RPMI7951 (cell line): ENCODE measurements around the gene CNIH4. TPM values are rescaled to one million over a fixed set of nuclear protein-coding genes. Genes with fewer than 3 reads are reported as not detected.
"Not testable (repeated sequence)": the region's sequence is repeated elsewhere in the genome, so short reads cannot be mapped to it uniquely, and the experiment has no call there.

Source experiments
- DNase-seq: peaks from one replicate; pipeline ENCODE4 v3.0.0-alpha.2; 2012; ENCODE audit warnings: low read depth
- total RNA-seq: library from RNA; depleted of rRNA; stranded (reverse); fragments of >200 nt; shearing (Covaris generic); gene quantifications from 2 replicates; pipeline ENCODE4 v1.2.3, GENCODE V29; 2014; rRNA removed

The CNIH4 gene
- 97.3 and 115 TPM in 2 replicates for total RNA-seq

DNA sequence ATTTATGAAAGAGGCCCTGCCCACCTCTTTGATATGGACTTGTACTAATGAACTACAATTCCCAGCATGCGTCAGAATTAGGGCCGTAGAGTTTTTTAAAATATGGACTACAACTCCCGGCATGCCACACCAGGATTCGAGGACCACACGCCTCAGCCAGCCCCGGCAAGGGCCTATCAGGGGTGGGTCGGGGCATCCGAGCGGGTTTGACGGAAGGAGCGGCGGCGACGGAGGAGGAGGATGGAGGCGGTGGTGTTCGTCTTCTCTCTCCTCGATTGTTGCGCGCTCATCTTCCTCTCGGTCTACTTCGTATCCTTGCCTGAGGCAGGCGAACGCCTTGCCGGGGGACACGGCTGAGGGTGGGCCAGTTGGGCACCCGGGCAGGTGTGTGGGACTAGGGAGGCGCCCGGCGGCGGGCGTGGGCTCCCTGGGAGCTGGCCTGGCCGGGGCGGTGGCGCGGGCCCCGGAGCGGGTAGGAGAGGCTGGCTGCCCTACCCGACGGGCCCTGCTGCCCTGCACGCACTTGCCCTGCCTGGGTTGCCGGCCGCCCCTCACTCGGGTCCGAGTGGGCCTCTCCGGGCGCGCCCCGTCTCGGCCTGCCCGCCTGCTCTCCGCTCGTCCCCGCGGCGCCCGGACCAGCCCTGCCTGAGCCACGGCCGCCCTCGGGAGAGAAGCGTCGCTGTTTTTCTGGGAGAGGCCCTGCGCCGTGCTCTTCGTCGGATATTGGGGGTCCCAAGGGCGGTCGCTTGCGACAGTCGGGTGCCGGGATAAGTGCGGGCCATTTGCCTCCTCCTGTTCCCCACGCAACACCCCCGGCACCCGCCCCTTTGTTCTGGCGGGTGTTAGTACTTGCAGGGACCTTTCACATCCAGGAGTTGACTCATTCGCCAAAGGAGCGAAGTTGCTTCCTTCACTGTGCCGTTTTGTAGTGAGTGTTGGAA is at the start of gene CNIH4:
TSS of gene CNIH4 (plus strand) at position 195 of the 941 bp plus-strand sequence. CDS start at position 241, 46 bp downstream.
- peak; percentile 94 for DNase-seq

GRCh38 chr1:224308064-224308463 is 48.6 kb upstream of the CNIH4 start:
- DNase-seq, result no peak

DNA sequence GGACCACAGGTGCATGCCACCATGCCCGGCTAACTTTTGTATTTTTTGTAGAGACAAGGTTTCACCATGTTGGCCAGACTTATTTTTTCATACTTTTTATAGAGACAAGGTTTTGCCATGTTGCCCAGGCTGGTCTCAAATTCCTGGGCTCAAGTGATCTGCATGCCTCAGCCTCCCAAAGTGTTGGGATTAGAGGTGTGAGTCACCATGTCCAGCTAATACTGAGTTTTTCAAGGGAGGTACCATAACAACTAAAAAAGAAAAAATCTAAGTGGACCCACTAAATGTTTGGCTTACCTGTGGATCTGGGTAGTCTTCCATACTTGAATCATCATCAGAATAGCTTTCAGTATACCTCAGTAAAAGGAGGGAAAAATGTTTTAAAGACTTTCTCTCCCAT is 45.2 kb upstream of the CNIH4 start:
- DNase-seq, result not testable (repeated sequence)

DNA sequence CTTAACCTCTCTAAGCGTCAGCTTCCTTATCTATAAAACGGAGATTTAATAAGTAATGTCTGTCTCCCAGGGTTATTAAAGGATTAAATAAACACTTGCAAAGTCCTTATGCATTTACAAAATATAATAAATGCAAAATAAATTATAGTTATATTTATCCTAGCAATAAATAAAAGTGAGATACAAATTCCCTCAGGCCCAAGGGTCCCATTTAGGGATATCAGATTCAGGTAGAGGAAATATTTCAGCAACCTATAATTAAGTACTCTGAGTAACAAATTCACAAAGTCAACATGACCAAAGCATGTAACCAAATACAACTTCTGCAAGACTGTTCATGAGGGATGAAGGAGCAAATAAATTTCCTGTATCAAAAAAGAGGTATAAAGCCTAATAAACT is 44.7 kb upstream of the CNIH4 start:
- DNase-seq, result no peak

GRCh38 chr1:224317383-224318045 is 39.2 kb upstream of the CNIH4 start:
- DNase-seq, result no peak

GRCh38 chr1:224321706-224322105 is 35.0 kb upstream of the CNIH4 start:
- DNase-seq, result no peak

DNA sequence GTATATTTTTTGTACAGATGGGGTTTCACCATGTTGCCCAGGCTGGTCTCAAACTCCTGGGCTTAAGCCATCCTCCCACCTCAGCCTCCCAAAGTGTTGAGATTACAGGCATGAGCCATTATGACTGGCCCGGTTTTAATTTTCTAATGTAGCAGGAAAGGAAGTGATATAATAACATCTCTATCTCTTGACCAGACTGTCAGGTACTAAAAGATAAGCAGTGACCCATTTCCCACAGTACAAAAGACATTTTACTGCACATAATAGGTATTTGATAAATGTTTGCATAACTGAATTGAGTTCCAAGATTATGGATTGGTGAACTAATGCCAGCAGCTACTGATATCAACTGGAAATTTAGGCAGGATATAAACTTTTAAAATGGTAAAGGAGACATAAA is 30.7 kb upstream of the CNIH4 start:
- no peak for DNase-seq

DNA sequence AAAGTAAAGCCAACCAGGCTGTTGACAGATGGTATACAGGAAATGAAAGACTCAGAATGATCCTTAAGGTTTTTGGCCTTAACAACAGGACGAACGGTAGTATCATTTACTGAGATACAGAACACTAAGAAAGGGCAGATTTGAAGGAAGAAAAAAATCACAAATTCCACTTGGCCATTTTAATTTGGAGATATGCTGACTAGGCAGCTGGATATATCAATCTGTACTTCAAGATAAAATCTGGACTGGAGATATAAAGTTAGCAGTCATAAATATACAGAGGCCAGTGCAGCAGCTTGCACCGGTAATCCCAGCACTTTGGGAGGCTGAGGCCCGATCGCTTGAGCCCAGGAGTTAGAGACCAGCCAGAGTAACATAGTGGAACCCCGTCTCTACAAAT is 28.0 kb upstream of the CNIH4 start:
- no peak for DNase-seq

- no peak for DNase-seq
These were observed 27.2 kb upstream of the CNIH4 start for GRCh38 chr1:224329484-224329841.

GRCh38 chr1:224329842-224330753 is 26.6 kb upstream of the CNIH4 start, which contains the start of gene NVL:
NVL (minus strand) TSS chr1:224330172; CDS start chr1:224330127, 45 bp downstream.
- peak; percentile 89 for DNase-seq

DNA sequence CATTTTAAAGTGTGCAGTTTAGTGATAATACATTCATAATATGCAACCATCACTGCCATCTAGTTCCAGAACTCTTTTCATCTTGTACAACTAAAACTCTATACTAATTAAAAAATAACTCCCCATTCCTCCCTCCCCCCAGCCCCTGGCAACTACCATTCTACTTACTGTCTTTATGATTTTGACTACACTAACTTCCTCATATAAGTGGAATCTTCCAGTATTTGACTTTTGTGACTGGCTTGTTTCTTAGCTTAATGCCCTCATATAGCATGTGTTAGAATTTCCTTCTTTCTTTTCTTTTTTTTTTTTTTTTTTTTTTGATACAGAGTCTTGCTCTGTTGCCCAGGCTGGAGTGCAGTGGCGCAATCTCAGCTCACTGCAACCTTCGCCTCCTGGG is 25.4 kb upstream of the CNIH4 start:
- DNase-seq, result no peak

- DNase-seq, result no peak
These were observed 24.9 kb upstream of the CNIH4 start for GRCh38 chr1:224331824-224332223.

GRCh38 chr1:224333309-224333926 is 23.3 kb upstream of the CNIH4 start:
- peak; percentile 67 for DNase-seq

DNA sequence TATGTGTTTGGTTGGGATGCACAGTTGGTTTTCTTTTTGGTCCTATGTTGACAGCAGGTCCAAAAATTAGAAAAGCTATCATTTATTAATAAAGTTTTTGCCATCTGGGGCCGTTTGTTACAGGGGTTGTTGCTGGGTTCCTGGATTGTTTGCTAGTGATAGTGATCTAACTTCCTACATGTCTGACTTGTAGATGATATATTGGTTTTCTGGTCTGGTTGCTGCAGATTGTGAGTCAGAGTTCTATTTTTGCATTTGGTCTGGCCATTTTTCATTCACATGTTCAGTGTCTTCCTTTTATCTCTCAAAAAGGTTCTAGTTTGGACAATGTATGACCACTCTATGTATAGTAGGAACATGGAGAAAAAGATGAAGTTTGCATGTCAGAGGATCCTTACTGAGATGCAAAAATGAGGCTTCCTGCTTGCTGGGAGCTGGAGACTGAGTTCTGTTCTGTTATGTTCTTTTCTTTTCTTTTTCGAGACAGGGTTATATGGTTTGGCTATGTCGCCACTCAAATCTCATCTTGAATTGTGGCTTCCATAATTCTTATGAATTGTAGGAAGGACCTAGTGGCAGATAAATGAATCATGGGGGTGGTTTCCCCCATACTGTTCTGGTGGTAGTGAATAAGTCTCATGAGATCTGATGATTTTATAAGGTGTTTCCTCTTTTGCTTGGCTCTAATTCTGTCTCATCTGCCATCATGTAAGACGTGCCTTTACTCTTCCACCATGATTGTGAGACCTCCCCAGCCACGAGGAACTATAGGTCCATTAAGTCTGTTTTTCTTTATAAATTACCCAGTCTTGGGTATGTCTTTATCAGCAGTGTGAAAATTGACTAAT is 22.5 kb upstream of the CNIH4 start:
- DNase-seq, result peak; percentile 69

DNA sequence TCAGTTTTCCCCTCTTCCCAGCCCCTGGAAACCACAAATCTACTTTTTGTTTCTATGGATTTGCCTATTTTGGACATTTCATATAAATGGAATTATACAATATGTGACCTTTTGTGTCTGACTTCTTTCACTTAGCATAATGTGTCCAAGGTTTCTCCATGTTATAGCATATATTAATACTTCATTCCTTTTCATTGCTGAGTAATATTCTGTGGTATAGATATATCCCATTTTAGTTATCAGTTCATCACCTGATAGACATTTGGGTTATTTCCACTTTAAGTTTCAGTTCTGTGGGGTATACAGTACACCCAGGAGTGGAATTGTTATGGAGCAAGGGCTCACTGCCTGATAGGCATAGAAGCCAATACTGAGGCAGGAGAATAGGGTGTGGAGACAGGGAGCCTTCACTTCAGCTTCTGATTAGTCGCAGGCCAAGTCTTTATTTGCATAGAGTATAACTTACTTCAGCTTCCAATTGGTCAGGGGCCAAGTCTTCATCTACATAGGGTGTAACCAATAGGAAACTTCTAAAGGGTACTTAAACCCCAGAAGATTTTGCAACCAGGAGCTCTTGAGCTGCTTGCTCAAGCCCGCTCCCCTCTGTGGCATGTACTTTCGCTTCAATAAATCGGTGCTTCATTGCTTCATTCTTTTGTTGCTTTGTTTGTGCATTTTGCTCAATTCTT is 18.4 kb upstream of the CNIH4 start:
- peak; percentile 10 for DNase-seq

DNA sequence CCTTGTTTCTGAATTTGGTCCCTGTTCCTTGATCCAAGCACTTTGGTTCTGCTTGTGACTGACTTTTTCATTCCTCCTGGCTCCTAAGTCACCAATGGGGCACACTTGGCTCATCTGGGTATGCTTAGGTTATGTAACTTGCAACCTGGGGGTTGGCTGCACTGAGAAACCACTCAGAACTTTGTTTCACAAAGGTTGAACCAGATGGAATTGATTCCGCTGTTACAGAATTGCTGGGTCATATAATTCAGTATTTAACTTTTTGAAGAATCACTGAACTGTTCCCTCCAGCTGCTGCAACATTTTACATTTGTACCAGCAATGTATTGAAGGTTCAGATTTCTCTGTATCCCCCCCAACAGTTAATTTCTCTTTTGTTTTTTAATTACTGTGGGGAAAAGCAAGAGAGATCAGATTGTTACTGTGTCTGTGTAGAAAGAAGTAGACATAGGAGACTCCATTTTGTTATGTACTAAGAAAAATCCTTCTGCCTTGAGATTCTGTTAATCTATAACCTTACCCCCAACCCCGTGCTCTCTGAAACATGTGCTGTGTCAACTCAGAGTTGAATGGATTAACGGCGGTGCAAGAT is 17.1 kb upstream of the CNIH4 start:
- DNase-seq, result no peak

DNA sequence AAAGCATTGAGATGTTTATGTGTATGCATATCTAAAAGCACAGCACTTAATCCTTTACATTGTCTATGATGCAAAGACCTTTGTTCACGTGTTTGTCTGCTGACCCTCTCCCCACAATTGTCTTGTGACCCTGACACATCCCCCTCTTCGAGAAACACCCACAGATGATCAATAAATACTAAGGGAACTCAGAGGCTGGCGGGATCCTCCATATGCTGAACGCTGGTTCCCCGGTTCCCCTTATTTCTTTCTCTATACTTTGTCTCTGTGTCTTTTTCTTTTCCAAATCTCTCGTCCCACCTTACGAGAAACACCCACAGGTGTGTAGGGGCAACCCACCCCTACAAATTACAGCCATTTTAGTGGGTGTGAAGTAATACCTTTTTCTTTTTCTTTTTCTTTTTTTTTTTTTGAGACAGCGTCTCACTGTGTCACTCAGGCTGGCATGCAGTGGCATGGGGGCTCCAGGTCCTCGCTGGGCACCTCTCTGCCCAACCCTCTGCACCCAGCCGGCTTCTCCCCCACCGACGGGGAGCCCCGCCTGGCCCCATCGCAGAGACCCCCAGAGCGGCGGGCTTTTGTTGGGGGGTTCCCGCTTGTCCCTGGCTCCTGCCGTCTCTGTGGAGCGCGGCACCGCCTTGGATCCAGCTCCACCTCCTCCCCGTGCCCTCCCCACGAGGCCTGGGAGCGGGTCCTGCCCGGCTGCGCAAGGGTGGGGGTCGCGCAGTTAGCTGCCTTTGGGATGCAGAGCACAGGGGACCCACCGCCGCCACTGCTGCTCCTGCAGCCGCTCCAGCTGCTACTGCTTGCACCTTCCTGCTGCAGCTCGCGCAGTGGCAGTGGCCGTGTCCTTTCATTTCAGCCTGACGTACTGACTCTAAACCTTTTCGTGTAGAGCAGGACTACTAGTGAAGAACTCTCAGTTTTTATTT is 16.0 kb upstream of the CNIH4 start:
- peak; percentile 23 for DNase-seq

- no peak for DNase-seq
These were observed 13.0 kb upstream of the CNIH4 start for GRCh38 chr1:224343679-224344078.
